GM12801 (cell line): ENCODE data around the gene TMEM81.

Source experiments
- CTCF ChIP-seq: IDR thresholded peaks from one replicate; pipeline ENCODE4 v1.5.1; 2011; ENCODE audit warnings: control low read depth; ENCODE audit not compliant: insufficient read length; ENCODE audit errors: extremely low read depth

The TMEM81 gene

GRCh38 chr1:205121660-205122488 is 37.6 kb upstream of the TMEM81 start, which contains the start of gene RBBP5:
RBBP5 (minus strand) TSS chr1:205121978; CDS start chr1:205121873, 105 bp downstream.
- TF ChIP-seq CTCF = peak; percentile 75

DNA sequence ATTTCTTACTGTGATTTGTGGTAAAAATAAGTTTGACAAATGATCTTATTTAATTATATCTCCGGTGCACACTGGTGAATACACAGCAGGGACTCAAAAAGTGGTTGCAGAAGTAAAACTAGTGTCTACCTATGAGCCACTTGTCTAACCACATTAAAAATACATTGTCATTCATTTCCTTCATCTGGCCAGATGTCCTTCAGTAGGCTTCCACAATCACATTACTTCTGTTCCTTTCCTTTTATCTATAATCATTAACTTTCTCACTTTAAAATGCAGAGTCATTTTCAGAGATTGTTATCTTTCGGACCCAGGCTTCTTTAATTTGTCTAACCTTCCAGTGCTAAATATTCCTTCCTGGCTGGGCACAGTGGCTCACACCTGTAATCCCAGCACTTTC is 34.5 kb upstream of the TMEM81 start:
- no peak for TF ChIP-seq CTCF

- TF ChIP-seq CTCF = no peak
Observed at GRCh38 chr1:205111354-205111753, 27.1 kb upstream of the TMEM81 start.

DNA sequence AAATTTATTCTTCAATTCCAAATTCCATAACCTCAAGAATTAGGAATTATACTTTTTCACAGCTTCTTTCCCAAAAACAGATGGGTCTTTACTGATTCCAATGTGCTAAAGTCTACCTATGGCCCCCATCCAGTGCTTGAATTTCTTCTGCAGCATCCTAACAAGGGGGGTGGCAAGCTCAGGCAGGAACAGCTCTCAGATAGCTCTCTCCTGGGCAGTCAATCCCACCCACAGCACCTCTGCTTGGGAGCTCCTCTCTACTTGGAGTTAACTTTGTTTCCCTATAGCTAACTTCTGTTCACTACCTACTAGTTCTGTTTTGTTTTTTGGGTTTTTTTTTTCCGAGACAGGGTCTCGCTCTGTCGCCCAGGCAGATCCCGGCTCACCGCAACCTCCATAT is 25.5 kb upstream of the TMEM81 start:
- TF ChIP-seq CTCF = no peak

- no peak for TF ChIP-seq CTCF
Observed at GRCh38 chr1:205109269-205109668, 25.0 kb upstream of the TMEM81 start.

DNA sequence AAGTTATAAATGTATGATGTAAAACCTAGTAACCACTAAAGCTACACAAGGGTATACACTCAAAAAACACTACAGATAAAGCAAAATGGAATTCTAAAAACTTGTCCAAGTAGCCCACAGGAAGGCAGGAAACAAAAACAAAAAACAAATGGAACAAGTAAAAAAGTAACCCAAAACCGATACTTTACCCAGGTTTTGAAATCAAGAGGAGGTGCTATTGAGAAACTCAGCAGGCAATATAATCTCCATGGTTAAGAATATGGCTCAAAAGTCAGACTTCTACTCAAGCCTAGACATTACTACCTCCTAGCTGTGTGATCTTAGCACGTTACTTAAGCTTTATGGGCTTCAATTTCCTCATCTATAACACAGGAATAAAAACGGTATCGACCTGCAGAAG is 24.2 kb upstream of the TMEM81 start:
- no peak for TF ChIP-seq CTCF

DNA sequence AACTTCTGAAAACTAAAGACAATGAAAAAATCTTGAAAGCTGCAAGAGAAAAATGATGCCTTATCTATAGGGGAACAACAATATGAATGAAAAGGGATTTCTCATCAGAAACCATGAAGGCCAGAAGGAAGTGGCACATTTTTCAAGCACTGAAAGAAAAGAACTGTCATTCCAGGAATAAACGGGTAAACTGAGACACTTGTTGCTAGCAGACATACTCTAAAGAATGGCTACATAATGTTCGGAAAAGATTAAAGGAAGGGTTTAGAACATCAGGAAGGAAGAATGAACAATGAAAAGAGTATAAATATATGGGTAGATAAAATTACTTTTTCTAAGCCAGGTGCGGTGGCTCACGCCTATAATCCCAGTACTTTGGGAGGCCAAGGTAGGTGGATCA is 23.1 kb upstream of the TMEM81 start:
- no peak for TF ChIP-seq CTCF

DNA sequence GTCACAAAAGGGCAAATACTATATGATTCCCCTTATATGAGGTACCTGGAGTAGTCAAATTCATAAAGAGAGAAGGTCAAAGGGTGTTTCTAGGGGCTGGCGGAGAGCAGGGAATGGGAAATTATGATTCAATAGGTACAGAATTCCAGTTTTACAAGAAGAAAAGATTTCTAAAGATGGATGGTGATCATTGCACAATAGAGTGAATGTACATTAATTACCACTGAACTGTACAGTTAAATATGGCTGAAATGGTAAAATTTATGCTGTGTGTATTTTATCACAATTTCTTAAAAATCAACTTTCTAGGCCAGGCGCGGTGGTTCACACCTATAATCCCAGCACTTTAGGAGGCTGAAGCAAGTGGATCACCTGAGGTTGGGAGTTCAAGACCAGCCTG is 18.1 kb upstream of the TMEM81 start:
- no peak for TF ChIP-seq CTCF
